Thymus (tissue), 11 donors: Measurements from ENCODE around the gene EP300. TPM values are rescaled to one million over a fixed set of nuclear protein-coding genes. Genes with fewer than 3 reads are reported as not detected.
"Not testable (repeated sequence)": the region's sequence is repeated elsewhere in the genome, so short reads cannot be mapped to it uniquely, and the experiment has no call there.

Experiments used
- DNase-seq, 9 donors: peaks; one replicate each; pipeline ENCODE4 v3.0.0-alpha.2; 2013; ENCODE audit warnings: low spot score in 9 of 9, low read depth in 6 of 9, missing footprints in 1 of 9
- H3K27ac ChIP-seq, 2 donors: one replicate each; pipeline ENCODE4 v1.5.1; 2013; ENCODE audit warnings: control low read depth in 1 of 2, low read depth in 1 of 2, low read length in 1 of 2, mild to moderate bottlenecking in 1 of 2, moderate library complexity in 1 of 2
- H3K27me3 ChIP-seq, 2 donors: one replicate each; pipeline ENCODE4 v1.5.1; 2013; ENCODE audit warnings: low read length in 1 of 2; ENCODE audit not compliant: control insufficient read depth in 2 of 2, insufficient read depth in 1 of 2
- H3K36me3 ChIP-seq, 2 donors: one replicate each; pipeline ENCODE4 v1.5.1; 2013; ENCODE audit warnings: low read length in 1 of 2, mild to moderate bottlenecking in 1 of 2, moderate library complexity in 1 of 2; ENCODE audit not compliant: control insufficient read depth in 2 of 2, insufficient read depth in 2 of 2
- H3K4me1 ChIP-seq, 2 donors: one replicate each; pipeline ENCODE4 v1.5.1; 2013; ENCODE audit warnings: low read length in 2 of 2; ENCODE audit not compliant: control insufficient read depth in 2 of 2, insufficient read depth in 2 of 2
- H3K4me3 ChIP-seq, 2 donors: one replicate each; pipeline ENCODE4 v1.5.1; 2013; ENCODE audit warnings: low read length in 2 of 2, control low read depth in 1 of 2, mild to moderate bottlenecking in 1 of 2
- H3K9me3 ChIP-seq, 2 donors: one replicate each; pipeline ENCODE4 v1.5.1; 2013; ENCODE audit warnings: low read length in 1 of 2, mild to moderate bottlenecking in 1 of 2; ENCODE audit not compliant: control insufficient read depth in 2 of 2, insufficient read depth in 1 of 2
- WGBS: extraction: QIAGEN DNeasy Blood & Tissue Kit; methylation state at CpG from one replicate; pipeline ENCODE4 v1.1.7; 2013; 5-methylcytosine and 5-hydroxymethylcytosine counted together
- polyA plus RNA-seq: library from polyadenylated mRNA; stranded (reverse); fragments of 200-250 nt; gene quantifications from one replicate; pipeline ENCODE4 v1.2.3, GENCODE V29; 2013
- total RNA-seq: library from RNA; stranded (reverse); fragments of 120-200 nt; gene quantifications from one replicate; pipeline ENCODE4 v1.2.4, GENCODE V29; 2013
- donor health status: healthy.

The EP300 gene
- total and polyA plus RNA-seq, 2 donors: 11.1 to 17.1 TPM

GRCh38 chr22:41124086-41124485 is 31.7 kb downstream of the EP300 start:
- no peak overlapping the region for H3K4me3 ChIP-seq
- H3K27me3 ChIP-seq: no peaks in the 10 kb centered on the region
- no peak for DNase-seq
- 98% methylated on average over 9 of the region's 9 CpGs for WGBS
- no peaks in the 10 kb centered on the region for H3K9me3 ChIP-seq
- H3K4me1 ChIP-seq: no peaks in the 10 kb centered on the region
- H3K27ac ChIP-seq: no peak overlapping the region
- H3K36me3 ChIP-seq: peaks cover 42 to 79% of the 10 kb centered on the region in 2 donors

GRCh38 chr22:41127451-41127850 is 35.1 kb downstream of the EP300 start:
- DNase-seq: no peak
- H3K9me3 ChIP-seq: no peaks in the 10 kb centered on the region
- no peaks in the 10 kb centered on the region for H3K4me1 ChIP-seq
- no peak overlapping the region for H3K27ac ChIP-seq
- no peaks in the 10 kb centered on the region for H3K27me3 ChIP-seq
- peaks cover 54 to 84% of the 10 kb centered on the region in 2 donors for H3K36me3 ChIP-seq
- WGBS: 97% methylated on average over 5 of the region's 5 CpGs
- no peak overlapping the region for H3K4me3 ChIP-seq

GRCh38 chr22:41128606-41129005 is 36.2 kb downstream of the EP300 start:
- WGBS: 98% methylated on average over 14 of the region's 14 CpGs
- Histone ChIP-seq H3K27me3 (no peaks in the 10 kb centered on the region), H3K4me1 (no peaks in the 10 kb centered on the region), H3K36me3 (peaks cover 59 to 84% of the 10 kb centered on the region in 2 donors), H3K4me3 (no peak overlapping the region), H3K9me3 (no peaks in the 10 kb centered on the region), H3K27ac (no peak overlapping the region)
- no peak for DNase-seq

- no peak overlapping the region for H3K27ac ChIP-seq
- no peaks in the 10 kb centered on the region for H3K4me1 ChIP-seq
- no peak overlapping the region for H3K4me3 ChIP-seq
- peaks cover 70 to 95% of the 10 kb centered on the region in 2 donors for H3K36me3 ChIP-seq
- H3K27me3 ChIP-seq: no peaks in the 10 kb centered on the region
- no peak for DNase-seq
- H3K9me3 ChIP-seq: no peaks in the 10 kb centered on the region
- 97% methylated on average over 2 of the region's 2 CpGs for WGBS
Observed at GRCh38 chr22:41132550-41132949, 40.2 kb downstream of the EP300 start.

GRCh38 chr22:41140365-41140957 is 48.1 kb downstream of the EP300 start:
- H3K9me3 ChIP-seq: no peaks in the 10 kb centered on the region

GRCh38 chr22:41145921-41146320 is 53.5 kb downstream of the EP300 start:
- not testable (repeated sequence) for H3K27me3 ChIP-seq, DNase-seq, H3K4me1 ChIP-seq, H3K27ac ChIP-seq, H3K9me3 ChIP-seq, H3K4me3 ChIP-seq
- 97% methylated on average over 6 of the region's 6 CpGs for WGBS
- peaks cover 64 to 96% of the 10 kb centered on the region in 2 donors for H3K36me3 ChIP-seq

More at GRCh38 chr22:41140365-41140957, 48.1 kb downstream of the EP300 start:
- H3K4me1 ChIP-seq: no peaks in the 10 kb centered on the region
- no peak overlapping the region for H3K27ac ChIP-seq
- no peak for DNase-seq
- H3K36me3 ChIP-seq: peaks cover 69 to 94% of the 10 kb centered on the region in 2 donors
- WGBS: 96% methylated on average over 10 of the region's 10 CpGs
- H3K4me3 ChIP-seq: no peak overlapping the region
- no peaks in the 10 kb centered on the region for H3K27me3 ChIP-seq

GRCh38 chr22:41146573-41146972 is 54.2 kb downstream of the EP300 start:
- Histone ChIP-seq H3K9me3 (no peaks in the 10 kb centered on the region), H3K36me3 (peaks cover 62 to 96% of the 10 kb centered on the region in 2 donors), H3K4me1 (no peaks in the 10 kb centered on the region), H3K27me3 (no peaks in the 10 kb centered on the region), H3K4me3 (no peak overlapping the region), H3K27ac (no peak overlapping the region)
- no peak for DNase-seq
- 88% methylated on average over 4 of the region's 4 CpGs for WGBS

- H3K27me3 ChIP-seq: no peaks in the 10 kb centered on the region
- H3K9me3 ChIP-seq: no peaks in the 10 kb centered on the region
- no peak overlapping the region for H3K4me3 ChIP-seq
- 97% methylated on average over 5 of the region's 5 CpGs for WGBS
- no peak for DNase-seq
- peaks cover 60 to 96% of the 10 kb centered on the region in 2 donors for H3K36me3 ChIP-seq
- no peaks in the 10 kb centered on the region for H3K4me1 ChIP-seq
- H3K27ac ChIP-seq: no peak overlapping the region
Observed at GRCh38 chr22:41147722-41148121, 55.3 kb downstream of the EP300 start.

GRCh38 chr22:41152902-41153301 is 60.5 kb downstream of the EP300 start:
- Histone ChIP-seq H3K36me3 (peaks cover 77 to 100% of the 10 kb centered on the region in 2 donors), H3K27me3 (no peaks in the 10 kb centered on the region), H3K4me1 (no peaks in the 10 kb centered on the region), H3K27ac (no peak overlapping the region), H3K9me3 (no peaks in the 10 kb centered on the region), H3K4me3 (no peak overlapping the region)
- WGBS: 98% methylated on average over 7 of the region's 7 CpGs
- DNase-seq: no peak
